HEK293T (cell line): ENCODE measurements around the gene PRKCG.
A peak's percentile ranks its signal among the peaks of the same experiment; 100 is the strongest.

ENCODE experiments used
- CTCF ChIA-PET: fragments of 350-600 bp; formaldehyde crosslinking; extraction: SDS; loops from one replicate; lab custom pipeline; 2021; ENCODE audit warnings: antibody characterized with exemption, inconsistent platforms; lab: Yijun Ruan, JAX
- POLR2A ChIA-PET: fragments of 350-600 bp; formaldehyde crosslinking; extraction: SDS; loops from one replicate; lab custom pipeline; 2020; ENCODE audit warnings: antibody characterized with exemption, inconsistent platforms; lab: Yijun Ruan, JAX
- DNase-seq: peaks from one replicate; pipeline ENCODE4 v3.0.0; 2012; ENCODE audit warnings: mixed read lengths; ENCODE audit errors: extremely low spot score
- ARNT ChIP-seq: fragments of 450-650 bp; IDR thresholded peaks from 2 replicates; pipeline ENCODE4 v1.6.1; 2017; ENCODE audit warnings: mild to moderate bottlenecking
- BHLHE40 ChIP-seq: fragments of 450-650 bp; IDR thresholded peaks from 2 replicates; pipeline ENCODE4 v1.6.1; 2016; ENCODE audit warnings: mild to moderate bottlenecking, moderate library complexity, borderline replicate concordance
- CTBP1 ChIP-seq: fragments of 450-650 bp; IDR thresholded peaks from 2 replicates; pipeline ENCODE4 v1.6.1; 2016; ENCODE audit warnings: borderline replicate concordance
- ELF4 ChIP-seq: fragments of 450-650 bp; IDR thresholded peaks from 2 replicates; pipeline ENCODE4 v1.6.1; 2017; ENCODE audit warnings: antibody characterized with exemption
- FOXA1 ChIP-seq: fragments of 450-650 bp; IDR thresholded peaks from 2 replicates; pipeline ENCODE4 v1.6.1; 2016; ENCODE audit warnings: mild to moderate bottlenecking
- FOXK2 ChIP-seq: fragments of 450-650 bp; IDR thresholded peaks from 2 replicates; pipeline ENCODE4 v1.6.1; 2016; ENCODE audit warnings: mild to moderate bottlenecking
- FOXM1 ChIP-seq: fragments of 450-650 bp; IDR thresholded peaks from 2 replicates; pipeline ENCODE4 v1.6.1; 2017; ENCODE audit warnings: mild to moderate bottlenecking, borderline replicate concordance
- HDGF ChIP-seq: fragments of 450-650 bp; IDR thresholded peaks from 2 replicates; pipeline ENCODE4 v1.6.1; 2017; ENCODE audit warnings: antibody characterized with exemption, borderline replicate concordance
- L3MBTL2 ChIP-seq: fragments of 450-650 bp; conservative IDR thresholded peaks from 2 replicates; pipeline ENCODE4 v1.6.1; 2016; ENCODE audit warnings: mild to moderate bottlenecking
- LEF1 ChIP-seq: fragments of 450-650 bp; IDR thresholded peaks from 2 replicates; pipeline ENCODE4 v1.6.1; 2017; ENCODE audit warnings: mild to moderate bottlenecking, borderline replicate concordance
- NFRKB ChIP-seq: fragments of 450-650 bp; IDR thresholded peaks from 2 replicates; pipeline ENCODE4 v1.6.1; 2016; ENCODE audit warnings: mild to moderate bottlenecking, moderate library complexity
- PKNOX1 ChIP-seq: fragments of 450-650 bp; IDR thresholded peaks from 2 replicates; pipeline ENCODE4 v1.6.1; 2016
- SP1 ChIP-seq: fragments of 450-650 bp; IDR thresholded peaks from 2 replicates; pipeline ENCODE4 v1.6.1; 2017
- SUZ12 ChIP-seq: fragments of 450-650 bp; IDR thresholded peaks from 2 replicates; pipeline ENCODE4 v1.6.1; 2016; ENCODE audit warnings: mild to moderate bottlenecking
- TARDBP ChIP-seq: fragments of 450-650 bp; IDR thresholded peaks from 2 replicates; pipeline ENCODE4 v1.6.1; 2016
- ZNF384 ChIP-seq: fragments of 450-650 bp; IDR thresholded peaks from 2 replicates; pipeline ENCODE4 v1.6.1; 2016

PRKCG gene

GRCh38 chr19:53903055-53903680 lies 21.2 kb downstream of the PRKCG start:
- ChIA-PET POLR2A (no interaction called here), CTCF (no interaction called here)
- TF ChIP-seq ELF4 = no peak
- TF ChIP-seq FOXA1 = no peak
- TF ChIP-seq LEF1 = no peak
- no peak for TF ChIP-seq HDGF
- no peak for TF ChIP-seq SP1
- TF ChIP-seq PKNOX1 = no peak
- TF ChIP-seq FOXM1 = no peak
- TF ChIP-seq ARNT = no peak
- TF ChIP-seq CTBP1 = no peak
- TF ChIP-seq SUZ12 = no peak
- no peak for TF ChIP-seq TARDBP
- DNase-seq = no peak

GRCh38 chr19:53904909-53905308 lies 22.9 kb downstream of the PRKCG start:
- ChIA-PET POLR2A (no interaction called here), CTCF (no interaction called here)
- DNase-seq = no peak
- TF ChIP-seq HDGF (no peak), ZNF384 (no peak), ELF4 (no peak), BHLHE40 (no peak), FOXM1 (no peak), NFRKB (no peak), FOXK2 (no peak), L3MBTL2 (no peak)

- ChIA-PET CTCF (no interaction called here), POLR2A (no interaction called here)
- no peak for DNase-seq
- no peak for TF ChIP-seq ELF4
Measured at GRCh38 chr19:53905787-53906186, 23.8 kb downstream of the PRKCG start.

GRCh38 chr19:53906211-53907192 lies 24.5 kb downstream of the PRKCG start:
- TF ChIP-seq HDGF (no peak), BHLHE40 (no peak), SP1 (no peak), SUZ12 (no peak), ELF4 (no peak)
- ChIA-PET CTCF (no interaction called here), POLR2A (no interaction called here)
- DNase-seq = peak; percentile 60

- ChIA-PET CTCF (no interaction called here), POLR2A (interaction anchor here (1.0 kb wide), 1 partner anchor 15 kb away, joined by 3 read pairs; no protein-coding TSS in a partner anchor)
- TF ChIP-seq TARDBP = no peak
- TF ChIP-seq BHLHE40 = no peak
- TF ChIP-seq ZNF384 = no peak
- no peak for TF ChIP-seq LEF1
- no peak for TF ChIP-seq SP1
- no peak for TF ChIP-seq NFRKB
- TF ChIP-seq FOXM1 = no peak
- TF ChIP-seq L3MBTL2 = no peak
- no peak for TF ChIP-seq CTBP1
- no peak for TF ChIP-seq ARNT
- no peak for TF ChIP-seq FOXK2
- no peak for TF ChIP-seq SUZ12
- no peak for TF ChIP-seq ELF4
- TF ChIP-seq PKNOX1 = no peak
- TF ChIP-seq HDGF = no peak
- no peak for TF ChIP-seq FOXA1
- DNase-seq = no peak
Measured at GRCh38 chr19:53907193-53907581, 25.2 kb downstream of the PRKCG start.

GRCh38 chr19:53907690-53908089 lies 25.7 kb downstream of the PRKCG start:
- no peak for DNase-seq
- TF ChIP-seq ZNF384 = no peak
- TF ChIP-seq CTBP1 = no peak
- no peak for TF ChIP-seq FOXK2
- TF ChIP-seq ELF4 = no peak
- no peak for TF ChIP-seq PKNOX1
- no peak for TF ChIP-seq TARDBP
- TF ChIP-seq SP1 = no peak
- no peak for TF ChIP-seq NFRKB
- no peak for TF ChIP-seq ARNT
- TF ChIP-seq L3MBTL2 = no peak
- no peak for TF ChIP-seq SUZ12
- POLR2A ChIA-PET = interaction anchor here (1.0 kb wide), 1 partner anchor 16 kb away, joined by 3 read pairs; no protein-coding TSS in a partner anchor
- CTCF ChIA-PET = no interaction called here
